H1 (cell line): ENCODE results near the gene IQCH. TPM values are rescaled to one million over a fixed set of nuclear protein-coding genes. Genes with fewer than 3 reads are reported as not detected.

ENCODE experiments used
- CTCF ChIA-PET: fragments of 300-600 bp; sonication (Branson Sonifier 250); formaldehyde crosslinking; loops from one replicate; lab custom pipeline; 2021; ENCODE audit not compliant: partially characterized antibody; lab: Charles Lee
- POLR2A ChIA-PET: fragments of 300-600 bp; sonication (Branson Sonifier 250); formaldehyde crosslinking; loops from one replicate; lab custom pipeline; 2021; ENCODE audit warnings: inconsistent platforms; ENCODE audit not compliant: partially characterized antibody; lab: Charles Lee
- DNase-seq, 2 experiments: peaks; one replicate each; pipeline versions ENCODE4 v3.0.0 to v3.0.0-alpha.2; 2010 to 2022; ENCODE audit warnings: low spot score in 2 of 2, low read depth in 1 of 2, mixed read lengths in 1 of 2
- FAIRE-seq: peaks from 2 replicates; lab custom pipeline; 2011; peaks lifted over from hg19 to GRCh38; lab: Jason Lieb, UNC
- H2AFZ ChIP-seq: 2 replicates; pipeline ENCODE4 v1.8.1; 2012; ENCODE audit warnings: low read length, inconsistent platforms
- H2AK5ac ChIP-seq: 2 replicates; pipeline ENCODE4 v1.6.1; 2013; ENCODE audit warnings: low read depth, low read length
- H2BK120ac ChIP-seq: replicated peaks from 2 replicates; pipeline ENCODE3; 2013; ENCODE audit warnings: low read depth, low read length, inconsistent platforms
- H2BK12ac ChIP-seq: 2 replicates; pipeline ENCODE4 v1.6.1; 2013; ENCODE audit warnings: low read depth, low read length
- H2BK15ac ChIP-seq: 2 replicates; pipeline ENCODE4 v1.6.1; 2013; ENCODE audit warnings: low read length
- H2BK20ac ChIP-seq: 2 replicates; pipeline ENCODE4 v1.6.1; 2013; ENCODE audit warnings: low read length
- H2BK5ac ChIP-seq: 2 replicates; pipeline ENCODE4 v1.6.1; 2013; ENCODE audit warnings: low read depth, low read length
- H3K14ac ChIP-seq: 2 replicates; pipeline ENCODE4 v1.6.1; 2013; ENCODE audit warnings: inconsistent platforms; ENCODE audit not compliant: insufficient read length
- H3K18ac ChIP-seq: 2 replicates; pipeline ENCODE4 v1.6.1; 2013; ENCODE audit warnings: low read length; ENCODE audit errors: extremely low read depth
- H3K23ac ChIP-seq: 2 replicates; pipeline ENCODE4 v1.6.1; 2013; ENCODE audit warnings: inconsistent platforms; ENCODE audit not compliant: insufficient read length
- H3K23me2 ChIP-seq: 2 replicates; pipeline ENCODE4 v1.6.1; 2013; ENCODE audit warnings: low read depth, low read length
- H3K27ac ChIP-seq: 2 replicates; pipeline ENCODE4 v1.6.1; 2011; ENCODE audit warnings: low read depth, low read length, inconsistent platforms
- H3K27me3 ChIP-seq, 4 experiments: replicated peaks in 1 of 4; 1 replicate in 1 of 4; 2 replicates in 3 of 4; pipeline versions ENCODE4 v1.6.1 to v1.8.1; 2011 to 2013; ENCODE audit warnings: low read length in 3 of 4, mild to moderate bottlenecking in 3 of 4, inconsistent platforms in 2 of 4, mixed read lengths in 2 of 4, moderate library complexity in 1 of 4; ENCODE audit not compliant: control insufficient read depth in 3 of 4, insufficient read depth in 3 of 4; ENCODE audit errors: extremely low read depth in 1 of 4
- H3K36me3 ChIP-seq, 4 experiments: 2 replicates each; pipeline versions ENCODE4 v1.6.1 to v1.8.1; 2011 to 2013; ENCODE audit warnings: mild to moderate bottlenecking in 4 of 4, low read length in 3 of 4, moderate library complexity in 2 of 4, control low read depth in 1 of 4, inconsistent platforms in 1 of 4; ENCODE audit not compliant: insufficient read depth in 4 of 4, control insufficient read depth in 2 of 4
- H3K4ac ChIP-seq: replicated peaks from 2 replicates; pipeline ENCODE3; 2013; ENCODE audit warnings: low read length, low read depth, mixed read lengths, inconsistent platforms; ENCODE audit not compliant: insufficient read length
- H3K4me1 ChIP-seq, 4 experiments: replicated peaks in 1 of 4; 1 replicate in 1 of 4; 2 replicates in 3 of 4; pipeline versions ENCODE4 v1.6.1 to v1.8.1; 2011 to 2013; ENCODE audit warnings: low read length in 3 of 4, inconsistent platforms in 2 of 4, mixed read lengths in 1 of 4; ENCODE audit not compliant: insufficient read depth in 4 of 4, control insufficient read depth in 3 of 4
- H3K4me2 ChIP-seq, 2 experiments: 2 replicates each; pipeline versions ENCODE4 v1.6.1 to v1.8.1; 2011 to 2013; ENCODE audit warnings: low read depth in 2 of 2, low read length in 2 of 2, control low read depth in 1 of 2, inconsistent platforms in 1 of 2, mild to moderate bottlenecking in 1 of 2; ENCODE audit not compliant: insufficient read depth in 1 of 2
- H3K4me3 ChIP-seq, 4 experiments: fragments of 200-600, 300-600 bp in 1 of 4; sonication (generic), shearing (Covaris generic), sonication (Bioruptor Twin) in 1 of 4; 2 replicates each; pipeline versions ENCODE4 v1.5.1 to v1.8.1; 2011 to 2016; ENCODE audit warnings: low read length in 4 of 4, low read depth in 3 of 4, control low read depth in 2 of 4, inconsistent platforms in 2 of 4, mild to moderate bottlenecking in 2 of 4, mixed read lengths in 1 of 4, moderate library complexity in 1 of 4; ENCODE audit not compliant: insufficient read depth in 2 of 4; ENCODE audit errors: extremely low read depth in 1 of 4
- H3K56ac ChIP-seq: replicated peaks from 2 replicates; pipeline ENCODE3; 2013; ENCODE audit warnings: low read depth, mild to moderate bottlenecking, mixed read lengths, low read length, inconsistent platforms; ENCODE audit not compliant: insufficient read length
- H3K79me1 ChIP-seq: 2 replicates; pipeline ENCODE4 v1.6.1; 2013; ENCODE audit warnings: low read depth, low read length, control low read depth
- H3K79me2 ChIP-seq, 2 experiments: 2 replicates each; pipeline versions ENCODE4 v1.6.1 to v1.8.1; 2012 to 2013; ENCODE audit warnings: low read length in 2 of 2, mild to moderate bottlenecking in 2 of 2, inconsistent platforms in 1 of 2; ENCODE audit not compliant: insufficient read depth in 2 of 2, control insufficient read depth in 1 of 2
- H3K9ac ChIP-seq, 4 experiments: replicated peaks in 1 of 4; 1 replicate in 1 of 4; 2 replicates in 3 of 4; pipeline versions ENCODE4 v1.6.1 to v1.8.1; 2011 to 2013; ENCODE audit warnings: low read depth in 3 of 4, low read length in 3 of 4, control low read depth in 2 of 4, mild to moderate bottlenecking in 2 of 4, moderate library complexity in 2 of 4, inconsistent platforms in 1 of 4; ENCODE audit errors: extremely low read depth in 1 of 4
- H3K9me3 ChIP-seq, 2 experiments: 2 replicates each; pipeline versions ENCODE4 v1.6.1 to v1.8.1; 2012 to 2013; ENCODE audit warnings: mild to moderate bottlenecking in 2 of 2, moderate library complexity in 2 of 2, control low read depth in 1 of 2, inconsistent platforms in 1 of 2, low read depth in 1 of 2, low read length in 1 of 2, mixed read lengths in 1 of 2; ENCODE audit not compliant: insufficient read depth in 2 of 2
- H4K20me1 ChIP-seq, 2 experiments: replicated peaks in 1 of 2; 2 replicates each; pipeline versions ENCODE3 to v1.8.1; 2011 to 2013; ENCODE audit warnings: inconsistent platforms in 2 of 2, low read length in 2 of 2, mild to moderate bottlenecking in 1 of 2; ENCODE audit not compliant: insufficient read depth in 2 of 2, control insufficient read depth in 1 of 2
- H4K5ac ChIP-seq: 2 replicates; pipeline ENCODE4 v1.6.1; 2013; ENCODE audit warnings: low read length, low read depth, mixed read lengths, inconsistent platforms; ENCODE audit not compliant: insufficient read length
- H4K8ac ChIP-seq: 2 replicates; pipeline ENCODE4 v1.8.0; 2013; ENCODE audit warnings: mild to moderate bottlenecking, moderate library complexity, low read length, inconsistent platforms; ENCODE audit not compliant: insufficient read depth; ENCODE audit errors: extremely low read depth
- H4K91ac ChIP-seq: replicated peaks from 2 replicates; pipeline ENCODE3; 2013; ENCODE audit warnings: low read length, mixed read lengths, inconsistent platforms; ENCODE audit not compliant: insufficient read length
- CBX8 ChIP-seq: fragments of 300-800, 300-1000 bp; sonication (generic); IDR thresholded peaks from 2 replicates; pipeline ENCODE4 v1.7.1; 2016; ENCODE audit warnings: low read depth, low read length, borderline replicate concordance
- CEBPB ChIP-seq: IDR thresholded peaks from 2 replicates; pipeline ENCODE4 v1.6.1; 2012; ENCODE audit warnings: low read depth, low read length
- E2F6 ChIP-seq: IDR thresholded peaks from 2 replicates; pipeline ENCODE4 v1.6.1; 2012; ENCODE audit warnings: inconsistent platforms
- EZH2 ChIP-seq: fragments of 200-600 bp; sonication (generic); IDR thresholded peaks from 2 replicates; pipeline ENCODE4 v1.7.1; 2012; ENCODE audit warnings: low read depth, mild to moderate bottlenecking, moderate library complexity, low read length, inconsistent platforms; ENCODE audit not compliant: severe bottlenecking
- KDM5A ChIP-seq: fragments of 200-600 bp; IDR thresholded peaks from 2 replicates; pipeline ENCODE4 v1.7.1; 2012; ENCODE audit warnings: mild to moderate bottlenecking, low read length, inconsistent platforms, mixed read lengths
- MAFK ChIP-seq: IDR thresholded peaks from 2 replicates; pipeline ENCODE4 v1.6.1; 2012; ENCODE audit warnings: low read depth, mild to moderate bottlenecking, improper control_type of control experiment, low read length
- POLR2A ChIP-seq, 2 experiments: IDR thresholded peaks; 1 replicate in 1 of 2; 2 replicates in 1 of 2; pipeline ENCODE4 v1.6.1; 2011; ENCODE audit warnings: low read depth in 2 of 2, low read length in 2 of 2, mild to moderate bottlenecking in 2 of 2; ENCODE audit errors: control extremely low read depth in 1 of 2
- POLR2AphosphoS5 ChIP-seq: IDR thresholded peaks from 2 replicates; pipeline ENCODE4 v1.6.1; 2011; ENCODE audit warnings: low read depth, low read length
- ZNF274 ChIP-seq: IDR thresholded peaks from 2 replicates; pipeline ENCODE4 v1.7.0; 2012; ENCODE audit warnings: low read length, borderline replicate concordance; ENCODE audit errors: extremely low read depth
- WGBS, 2 experiments: shearing (Covaris generic) in 1 of 2; methylation state at CpG; one replicate each; pipeline versions ENCODE4 v1.1.6 to v1.1.7; 2013 to 2015; ENCODE audit warnings: low lambda C conversion rate in 2 of 2, mixed read lengths in 2 of 2, inconsistent platforms in 1 of 2, low coverage in 1 of 2, missing lambda C conversion rate in 1 of 2; ENCODE audit not compliant: insufficient replicate concordance in 2 of 2, insufficient coverage in 1 of 2, insufficient read length in 1 of 2; ENCODE audit errors: extremely low coverage in 1 of 2, missing lambda C conversion rate in 1 of 2; 5-methylcytosine and 5-hydroxymethylcytosine counted together
- polyA plus RNA-seq, 7 experiments: library from polyadenylated mRNA; depleted of rRNA in 3 of 7; stranded (reverse) in 5 of 7; unstranded in 2 of 7; fragments of >200 nt in 5 of 7; fragments of 200-250 nt in 2 of 7; gene quantifications; 1 replicate in 5 of 7; 2 replicates in 1 of 7; 4 replicates in 1 of 7; pipeline versions ENCODE4 v1.2.1 to v1.2.3, GENCODE V29; 2011 to 2013; ENCODE audit warnings: missing spikeins in 2 of 7, mixed read lengths in 2 of 7
- total RNA-seq: library from RNA; stranded (reverse); fragmentation: NEBNext Ultra II Directional; extraction: Animal tissue kit (Norgen Biotek cat#: 25700); gene quantifications from 2 replicates; pipeline ENCODE4 v1.2.1, GENCODE V29; 2021

Gene IQCH
- total and polyA plus RNA-seq, 2 of the 8 experiments (the other 6 are each of a cell fraction or from before 2014, with no cell fraction given) = 0.60 to 1.9 TPM

- TF ChIP-seq KDM5A (no peak), CBX8 (no peak), MAFK (no peak), POLR2A (IDR thresholded peaks at IDR 0.05; ENCODE audit: control extremely low read depth in 1 of 2, low read depth in 2 of 2, low read length in 2 of 2) (no peak), E2F6 (no peak), EZH2 (no peak), POLR2AphosphoS5 (no peak), CEBPB (no peak), ZNF274 (no peak)
- no peak overlapping the region for H4K91ac ChIP-seq
- H3K4me2 ChIP-seq = no peak overlapping the region
- H3K36me3 ChIP-seq = no peaks in the 10 kb centered on the region
- 84% methylated on average over 6 of the region's 6 CpGs; no CpG with 5 or more reads in 1 of the 2 experiments for WGBS, 2 experiments
- no peak overlapping the region for H2BK12ac ChIP-seq
- no peak overlapping the region for H3K18ac ChIP-seq
- no peak overlapping the region for H2BK5ac ChIP-seq
- no peak for FAIRE-seq
- H3K9ac ChIP-seq = no peak overlapping the region
- H3K4me3 ChIP-seq = no peak overlapping the region
- no peaks in the 10 kb centered on the region for H3K4me1 ChIP-seq
- no peak overlapping the region for H3K27ac ChIP-seq
- CTCF ChIA-PET = interaction anchor here (1.1 kb wide), 1 partner anchor 14 kb away, joined by 4 read pairs; no protein-coding TSS in a partner anchor
- H3K23ac ChIP-seq = no peak overlapping the region
- H3K9me3 ChIP-seq = no peaks in the 10 kb centered on the region
- POLR2A ChIA-PET = no interaction called here
- H2AFZ ChIP-seq = no peak overlapping the region
- no peaks in the 10 kb centered on the region for H4K20me1 ChIP-seq
- H2AK5ac ChIP-seq = no peak overlapping the region
- H2BK20ac ChIP-seq = no peak overlapping the region
- H2BK120ac ChIP-seq = no peak overlapping the region
- DNase-seq = no peak
- no peak overlapping the region for H4K8ac ChIP-seq
- H2BK15ac ChIP-seq = no peak overlapping the region
- H3K79me1 ChIP-seq = no peaks in the 10 kb centered on the region
- no peaks in the 10 kb centered on the region for H3K79me2 ChIP-seq
- H3K4ac ChIP-seq = no peak overlapping the region
- H3K14ac ChIP-seq = no peak overlapping the region
- H4K5ac ChIP-seq = no peak overlapping the region
- H3K27me3 ChIP-seq = no peaks in the 10 kb centered on the region; a peak in 1 of 7 replicates
- no peak overlapping the region for H3K56ac ChIP-seq
- H3K23me2 ChIP-seq = no peaks in the 10 kb centered on the region
These were observed 166.5 kb downstream of the IQCH start for GRCh38 chr15:67421105-67421504.
